Placental epithelial cell (primary cell): Measurements from ENCODE around the gene NOX5. TPM values are rescaled to one million over a fixed set of nuclear protein-coding genes. Genes with fewer than 3 reads are reported as not detected.

Experiments
- total RNA-seq: library from RNA; depleted of rRNA; stranded (reverse); fragments of >200 nt; gene quantifications from 2 replicates; pipeline ENCODE4 v1.2.3, GENCODE V29; 2012

Gene NOX5, protein sequence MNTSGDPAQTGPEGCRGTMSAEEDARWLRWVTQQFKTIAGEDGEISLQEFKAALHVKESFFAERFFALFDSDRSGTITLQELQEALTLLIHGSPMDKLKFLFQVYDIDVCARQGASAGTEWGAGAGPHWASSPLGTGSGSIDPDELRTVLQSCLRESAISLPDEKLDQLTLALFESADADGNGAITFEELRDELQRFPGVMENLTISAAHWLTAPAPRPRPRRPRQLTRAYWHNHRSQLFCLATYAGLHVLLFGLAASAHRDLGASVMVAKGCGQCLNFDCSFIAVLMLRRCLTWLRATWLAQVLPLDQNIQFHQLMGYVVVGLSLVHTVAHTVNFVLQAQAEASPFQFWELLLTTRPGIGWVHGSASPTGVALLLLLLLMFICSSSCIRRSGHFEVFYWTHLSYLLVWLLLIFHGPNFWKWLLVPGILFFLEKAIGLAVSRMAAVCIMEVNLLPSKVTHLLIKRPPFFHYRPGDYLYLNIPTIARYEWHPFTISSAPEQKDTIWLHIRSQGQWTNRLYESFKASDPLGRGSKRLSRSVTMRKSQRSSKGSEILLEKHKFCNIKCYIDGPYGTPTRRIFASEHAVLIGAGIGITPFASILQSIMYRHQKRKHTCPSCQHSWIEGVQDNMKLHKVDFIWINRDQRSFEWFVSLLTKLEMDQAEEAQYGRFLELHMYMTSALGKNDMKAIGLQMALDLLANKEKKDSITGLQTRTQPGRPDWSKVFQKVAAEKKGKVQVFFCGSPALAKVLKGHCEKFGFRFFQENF
- total RNA-seq = 0.22 and 0.39 TPM in 2 replicates

DNA sequence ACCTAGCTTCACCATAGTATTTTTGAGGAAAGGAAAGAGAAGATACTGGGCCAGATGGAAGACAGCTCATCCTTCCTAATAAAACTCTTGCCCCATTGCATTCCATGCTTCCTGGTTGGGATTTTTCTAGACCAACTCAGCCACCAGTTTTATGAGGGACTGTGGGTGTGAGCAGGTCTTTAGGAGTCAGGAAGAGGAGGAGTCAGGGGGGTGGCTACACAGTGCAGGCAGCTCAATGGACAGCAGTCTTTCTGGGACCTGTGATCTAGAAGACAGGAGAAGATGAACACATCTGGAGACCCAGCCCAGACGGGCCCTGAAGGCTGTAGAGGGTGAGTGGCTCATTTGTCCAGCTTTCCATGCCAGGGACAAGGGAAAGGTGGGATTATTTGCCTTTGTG, at the start of gene NOX5:
TSS of gene NOX5 (plus strand) at position 242 of the 400 bp plus-strand sequence. CDS start at position 283, 41 bp downstream.

Other genes starting within 250 kb of the NOX5 start
- gene ANP32A, start 193.8 kb upstream of the NOX5 start, total RNA-seq = 45.2 and 58.1 TPM in 2 replicates
- gene SPESP1, start 84.2 kb upstream of the NOX5 start, total RNA-seq = 2.0 and 3.6 TPM in 2 replicates
- gene GLCE, start 145.9 kb downstream of the NOX5 start, total RNA-seq = 13.3 and 15.4 TPM in 2 replicates